HG02840 (cell line): ENCODE measurements around the gene SCOC.
A peak's percentile ranks its signal among the peaks of the same experiment; 100 is the strongest.

Experiments
- ATAC-seq: cut with Tn5 transposase; IDR thresholded peaks from one replicate; pipeline ENCODE4 v1.9.1; 2021; ENCODE audit warnings: mild to moderate bottlenecking, moderate library complexity, moderate number of reproducible peaks; ENCODE audit not compliant: unreplicated experiment, low FRiP score

The SCOC gene

GRCh38 chr4:140373328-140374129, at the start of gene SCOC:
Gene SCOC, plus strand, starts transcription at chr4:140373646. Its CDS starts 5,525 bp downstream, at chr4:140379171.
- peak; percentile 96 for ATAC-seq

GRCh38 chr4:140326395-140326993, 47.0 kb upstream of the SCOC start:
- ATAC-seq: no peak

GRCh38 chr4:140330311-140330900, 43.0 kb upstream of the SCOC start:
- no peak for ATAC-seq

- no peak for ATAC-seq
Observed at GRCh38 chr4:140331245-140331644, 42.2 kb upstream of the SCOC start.

GRCh38 chr4:140331876-140332275, 41.6 kb upstream of the SCOC start:
- no peak for ATAC-seq

- ATAC-seq: no peak
Observed at GRCh38 chr4:140332734-140333133, 40.7 kb upstream of the SCOC start.

- ATAC-seq: no peak
Observed at GRCh38 chr4:140333523-140333922, 39.9 kb upstream of the SCOC start.

GRCh38 chr4:140335076-140335475, 38.4 kb upstream of the SCOC start:
- no peak for ATAC-seq

- no peak for ATAC-seq
Observed at GRCh38 chr4:140336730-140337129, 36.7 kb upstream of the SCOC start.

- ATAC-seq: no peak
Observed at GRCh38 chr4:140342620-140343019, 30.8 kb upstream of the SCOC start.

- ATAC-seq: no peak
Observed at GRCh38 chr4:140343303-140343702, 30.1 kb upstream of the SCOC start.

GRCh38 chr4:140344101-140344500, 29.3 kb upstream of the SCOC start:
- no peak for ATAC-seq

GRCh38 chr4:140344621-140345020, 28.8 kb upstream of the SCOC start:
- no peak for ATAC-seq

- no peak for ATAC-seq
Observed at GRCh38 chr4:140346136-140346535, 27.3 kb upstream of the SCOC start.

- ATAC-seq: no peak
Observed at GRCh38 chr4:140349816-140350215, 23.6 kb upstream of the SCOC start.

- ATAC-seq: no peak
Observed at GRCh38 chr4:140351093-140352075, 22.1 kb upstream of the SCOC start.

- ATAC-seq: no peak
Observed at GRCh38 chr4:140353786-140354185, 19.7 kb upstream of the SCOC start.

GRCh38 chr4:140355288-140355687, 18.2 kb upstream of the SCOC start:
- no peak for ATAC-seq

GRCh38 chr4:140357868-140358267, 15.6 kb upstream of the SCOC start:
- no peak for ATAC-seq

GRCh38 chr4:140358281-140358680, 15.2 kb upstream of the SCOC start:
- ATAC-seq: no peak
